Activated T-cell treated with anti-CD3 and anti-CD28 coated beads, Interleukin-2, amount 50 U/mL, for 24 hours (primary cell): ENCODE results near the gene SLA2.
A peak's percentile ranks its signal among the peaks of the same experiment; 100 is the strongest.
"Not testable (repeated sequence)": the region's sequence is repeated elsewhere in the genome, so short reads cannot be mapped to it uniquely, and the experiment has no call there.

Experiments
- DNase-seq: peaks from one replicate; pipeline ENCODE4 v3.0.0-alpha.2; 2020
- H3K27ac Mint-ChIP-seq: 2 replicates; pipeline ENCODE4 v1.8.0; 2020; ENCODE audit warnings: mild to moderate bottlenecking, mixed read lengths
- H3K27me3 Mint-ChIP-seq: 2 replicates; pipeline ENCODE4 v1.8.0; 2020; ENCODE audit warnings: mixed read lengths
- H3K36me3 Mint-ChIP-seq: 2 replicates; pipeline ENCODE4 v1.8.0; 2020; ENCODE audit warnings: low read depth, mixed read lengths
- H3K4me1 Mint-ChIP-seq: 2 replicates; pipeline ENCODE4 v1.8.0; 2020; ENCODE audit warnings: low read depth, mixed read lengths
- H3K4me3 Mint-ChIP-seq: 2 replicates; pipeline ENCODE4 v1.8.0; 2020; ENCODE audit warnings: mild to moderate bottlenecking, moderate library complexity, mixed read lengths
- H3K9me3 Mint-ChIP-seq: 2 replicates; pipeline ENCODE4 v1.8.0; 2020; ENCODE audit warnings: mixed read lengths

The SLA2 gene

DNA sequence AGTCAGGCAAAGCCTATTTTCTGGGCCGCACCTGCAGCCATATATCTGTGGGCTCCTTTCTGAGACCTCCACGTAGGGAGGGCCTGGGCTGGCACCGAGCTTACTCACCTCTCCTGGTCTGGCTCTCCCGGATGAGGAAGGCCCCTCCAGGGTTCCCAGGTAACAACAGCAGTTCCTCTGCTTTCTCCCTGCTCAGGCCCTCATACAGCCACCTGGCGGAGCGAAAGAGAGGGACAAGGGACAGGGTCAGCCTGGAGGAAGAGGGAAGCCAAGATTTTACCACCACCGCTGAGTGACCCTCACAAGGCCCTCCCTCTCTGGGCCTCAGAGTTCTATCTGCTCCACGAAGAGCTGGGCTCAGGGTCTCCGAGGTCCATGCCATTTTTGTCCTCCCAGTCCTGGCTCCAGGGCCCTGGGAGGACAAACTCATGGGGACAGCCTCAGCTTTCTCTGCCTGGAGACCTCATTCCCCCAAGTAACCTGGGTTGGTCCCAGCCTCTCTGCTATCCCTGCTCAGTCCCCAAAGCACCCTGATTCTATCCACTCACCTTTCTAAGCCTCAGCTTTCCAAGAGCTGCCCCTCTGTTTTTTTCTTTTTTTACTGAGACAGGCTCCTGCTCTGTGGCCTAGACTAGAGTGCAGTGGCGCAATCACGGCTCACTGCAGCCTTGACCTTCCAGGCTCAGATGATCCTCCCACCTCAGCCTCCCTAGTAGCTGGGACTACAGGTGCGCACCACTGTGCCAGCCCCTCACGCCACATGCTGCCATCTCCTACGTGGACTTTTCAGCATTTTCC, 13.3 kb downstream of the SLA2 start:
- H3K4me3 Mint-ChIP-seq, result no peak overlapping the region
- H3K9me3 Mint-ChIP-seq, result no peaks in the 10 kb centered on the region
- DNase-seq, result no peak
- peak overlapping the region; percentile 95 for H3K27ac Mint-ChIP-seq
- H3K4me1 Mint-ChIP-seq, result peaks cover 43% of the 10 kb centered on the region
- H3K36me3 Mint-ChIP-seq, result peaks cover 92% of the 10 kb centered on the region
- no peaks in the 10 kb centered on the region for H3K27me3 Mint-ChIP-seq

DNA sequence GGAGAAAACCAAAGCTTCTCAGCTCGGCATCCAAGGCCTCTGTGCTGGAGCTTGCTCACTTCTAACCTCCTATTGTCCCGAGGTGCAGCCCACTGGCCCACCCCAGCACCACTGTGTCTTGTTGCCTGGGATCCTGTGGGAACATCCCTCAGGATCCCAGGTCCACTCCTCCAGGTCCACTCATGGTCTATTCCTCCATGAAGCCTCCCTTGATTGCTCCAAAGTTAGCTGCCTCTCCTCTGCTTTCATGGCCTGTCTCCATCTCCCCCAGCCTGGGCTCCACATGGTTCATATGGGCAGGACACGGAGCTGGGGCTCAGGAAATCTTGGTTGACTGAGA, 13.9 kb downstream of the SLA2 start:
- Mint-ChIP-seq H3K36me3 (peaks cover 92% of the 10 kb centered on the region), H3K4me3 (no peak overlapping the region), H3K27ac (peak overlapping the region; percentile 95), H3K9me3 (no peaks in the 10 kb centered on the region), H3K4me1 (peaks cover 48% of the 10 kb centered on the region), H3K27me3 (no peaks in the 10 kb centered on the region)
- no peak for DNase-seq

- H3K4me1 Mint-ChIP-seq, result peaks cover 50% of the 10 kb centered on the region
- no peaks in the 10 kb centered on the region for H3K9me3 Mint-ChIP-seq
- no peaks in the 10 kb centered on the region for H3K27me3 Mint-ChIP-seq
- peaks cover 92% of the 10 kb centered on the region for H3K36me3 Mint-ChIP-seq
- H3K27ac Mint-ChIP-seq, result peak overlapping the region; percentile 95
- no peak overlapping the region for H3K4me3 Mint-ChIP-seq
- DNase-seq, result no peak
These were observed 14.3 kb downstream of the SLA2 start for GRCh38 chr20:36631646-36632045.

- no peaks in the 10 kb centered on the region for H3K9me3 Mint-ChIP-seq
- peak overlapping the region; percentile 60 for H3K4me3 Mint-ChIP-seq
- no peaks in the 10 kb centered on the region for H3K27me3 Mint-ChIP-seq
- H3K4me1 Mint-ChIP-seq, result peaks cover 50% of the 10 kb centered on the region
- H3K36me3 Mint-ChIP-seq, result peaks cover 95% of the 10 kb centered on the region
- H3K27ac Mint-ChIP-seq, result peak overlapping the region; percentile 95
- peak; percentile 67 for DNase-seq
These were observed 16.0 kb downstream of the SLA2 start for GRCh38 chr20:36629719-36630681.

DNA sequence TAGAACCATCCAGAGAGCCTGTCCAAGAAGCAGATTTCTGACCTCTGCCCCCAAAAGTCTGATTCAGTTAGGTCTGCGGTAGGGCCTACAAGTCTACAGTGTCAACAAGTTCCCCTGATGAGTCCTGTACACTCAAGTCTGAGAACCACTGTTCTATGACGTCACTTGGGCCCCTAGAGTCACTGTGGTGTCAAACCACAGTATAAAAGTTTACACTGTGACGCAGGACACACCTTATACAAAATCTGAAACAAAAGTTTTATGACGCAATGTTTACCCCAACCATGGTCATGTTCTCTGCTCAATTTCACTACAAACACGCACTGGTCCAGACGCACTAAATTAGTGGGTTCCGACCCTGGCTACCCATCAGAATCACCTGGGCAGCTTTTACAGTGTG, 17.9 kb downstream of the SLA2 start:
- DNase-seq, result no peak
- Mint-ChIP-seq H3K4me1 (peaks cover 63% of the 10 kb centered on the region), H3K4me3 (no peak overlapping the region), H3K36me3 (peaks cover 96% of the 10 kb centered on the region), H3K27ac (peak overlapping the region; percentile 78), H3K27me3 (no peaks in the 10 kb centered on the region), H3K9me3 (no peaks in the 10 kb centered on the region)

DNA sequence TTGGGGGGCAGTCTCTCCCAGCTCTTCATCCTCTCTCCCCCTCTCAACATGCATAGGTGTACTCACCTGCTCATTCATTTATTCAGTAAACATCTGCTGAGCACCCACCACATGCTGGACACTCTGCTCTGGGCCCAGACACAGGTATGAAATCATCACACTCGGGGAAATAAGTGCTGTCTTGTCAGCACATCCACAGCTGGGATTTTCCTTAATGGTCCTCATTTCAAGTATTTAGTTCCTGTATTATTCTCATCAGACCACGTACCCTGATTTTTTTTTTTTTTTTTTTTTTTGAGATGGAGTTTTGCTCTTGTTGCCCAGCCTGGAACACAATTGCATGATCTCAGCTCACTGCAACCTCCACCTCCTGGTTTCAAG, 21.1 kb downstream of the SLA2 start:
- no peak overlapping the region for H3K4me3 Mint-ChIP-seq
- H3K27me3 Mint-ChIP-seq, result no peaks in the 10 kb centered on the region
- DNase-seq, result no peak
- H3K4me1 Mint-ChIP-seq, result peaks cover 51% of the 10 kb centered on the region
- no peaks in the 10 kb centered on the region for H3K9me3 Mint-ChIP-seq
- peaks cover 85% of the 10 kb centered on the region for H3K36me3 Mint-ChIP-seq
- H3K27ac Mint-ChIP-seq, result peak overlapping the region; percentile 27

GRCh38 chr20:36624068-36624943, 21.7 kb downstream of the SLA2 start:
- no peak overlapping the region for H3K4me3 Mint-ChIP-seq
- H3K9me3 Mint-ChIP-seq, result no peaks in the 10 kb centered on the region
- H3K36me3 Mint-ChIP-seq, result peaks cover 79% of the 10 kb centered on the region
- DNase-seq, result no peak
- H3K4me1 Mint-ChIP-seq, result peaks cover 45% of the 10 kb centered on the region
- H3K27ac Mint-ChIP-seq, result peak overlapping the region; percentile 27
- H3K27me3 Mint-ChIP-seq, result no peaks in the 10 kb centered on the region

DNA sequence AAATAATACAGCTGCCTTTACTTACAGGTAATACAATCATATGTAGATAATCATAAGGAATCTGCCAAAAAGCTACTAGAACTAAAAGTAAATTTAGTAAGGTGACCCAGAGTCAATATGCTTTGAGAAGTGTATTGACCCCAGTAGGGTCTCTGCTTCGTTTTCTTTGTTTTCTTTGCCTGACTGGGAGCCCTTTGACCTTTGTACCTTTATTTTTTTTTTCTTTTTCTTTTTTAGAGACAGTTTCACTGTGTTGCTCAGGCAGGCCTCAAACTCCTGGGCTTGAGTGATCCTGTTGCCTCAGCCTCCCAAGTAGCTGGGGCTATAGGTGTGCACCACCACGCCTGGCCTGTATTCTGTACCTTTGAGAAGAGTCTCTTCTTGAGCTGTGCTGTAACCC, 22.6 kb downstream of the SLA2 start:
- Mint-ChIP-seq H3K27me3 (no peaks in the 10 kb centered on the region), H3K4me3 (no peak overlapping the region), H3K27ac (peak overlapping the region; percentile 50), H3K9me3 (no peaks in the 10 kb centered on the region), H3K36me3 (peaks cover 75% of the 10 kb centered on the region), H3K4me1 (peaks cover 41% of the 10 kb centered on the region)
- DNase-seq, result no peak

- H3K27ac Mint-ChIP-seq, result no peak overlapping the region
- no peaks in the 10 kb centered on the region for H3K9me3 Mint-ChIP-seq
- DNase-seq, result no peak
- H3K36me3 Mint-ChIP-seq, result peaks cover 56% of the 10 kb centered on the region
- H3K4me1 Mint-ChIP-seq, result peaks cover 25% of the 10 kb centered on the region
- no peak overlapping the region for H3K4me3 Mint-ChIP-seq
- no peaks in the 10 kb centered on the region for H3K27me3 Mint-ChIP-seq
These were observed 25.1 kb downstream of the SLA2 start for GRCh38 chr20:36620917-36621316.

DNA sequence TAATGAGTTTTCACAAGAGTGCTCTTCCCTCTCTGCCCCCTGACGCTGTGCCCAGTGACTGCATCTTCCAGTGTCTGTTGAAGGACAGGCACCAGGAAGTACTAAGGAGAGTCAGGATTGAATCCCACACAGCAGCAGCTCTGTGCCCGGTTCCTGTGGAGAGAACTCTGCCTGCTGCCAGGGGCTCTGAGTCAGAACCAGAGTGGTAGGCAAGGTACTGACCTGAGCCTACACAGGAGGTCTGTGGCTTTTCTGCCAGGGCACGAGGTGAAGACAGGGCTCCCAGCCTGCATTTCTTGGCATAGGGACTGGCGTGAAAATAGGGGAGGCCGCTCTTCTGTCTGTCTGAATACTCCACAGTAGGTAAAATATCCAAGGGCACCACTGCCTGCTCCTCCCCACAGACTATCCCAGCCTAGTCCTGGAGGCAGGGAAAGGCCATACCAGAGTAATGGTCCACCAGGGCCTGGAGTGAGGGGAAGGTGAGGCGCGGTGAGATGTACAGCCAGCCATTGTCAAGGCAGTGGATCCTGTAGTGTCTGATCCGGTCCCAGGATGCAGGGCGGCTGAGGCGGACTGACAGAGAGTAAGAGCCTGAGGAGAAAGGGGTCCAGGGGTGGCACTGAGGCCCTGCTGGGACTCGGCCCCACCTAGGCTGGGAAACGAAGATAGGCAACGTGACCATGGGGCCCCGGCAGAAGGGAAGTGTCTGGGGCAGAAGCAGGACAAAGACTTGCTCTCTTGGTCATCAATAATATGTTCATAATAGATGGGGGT, 31.0 kb downstream of the SLA2 start:
- Mint-ChIP-seq H3K27me3 (no peaks in the 10 kb centered on the region), H3K4me1 (peaks cover 23% of the 10 kb centered on the region), H3K4me3 (no peak overlapping the region), H3K27ac (peak overlapping the region; percentile 72), H3K9me3 (no peaks in the 10 kb centered on the region), H3K36me3 (peaks cover 68% of the 10 kb centered on the region)
- no peak for DNase-seq

DNA sequence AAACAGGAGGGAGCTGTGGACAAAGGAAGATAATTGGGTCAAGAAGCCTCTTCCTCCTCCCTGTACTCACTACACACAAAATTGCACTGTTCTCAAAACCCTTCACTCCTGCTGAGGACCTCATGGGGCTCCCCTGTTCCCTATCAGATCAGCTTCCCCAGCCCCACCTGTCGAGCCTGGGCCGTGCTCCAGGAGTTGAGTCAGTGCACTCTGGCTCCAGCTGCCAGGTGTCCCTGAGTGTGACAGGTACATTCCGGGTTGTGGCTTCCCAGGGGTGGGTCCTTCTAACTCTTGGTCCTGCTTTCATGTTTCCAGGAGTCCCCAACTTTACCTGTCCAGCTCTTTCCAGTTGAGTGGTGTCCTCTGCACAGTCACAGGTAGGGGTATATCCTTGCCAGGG, 32.0 kb downstream of the SLA2 start:
- H3K27ac Mint-ChIP-seq, result peak overlapping the region; percentile 72
- no peak for DNase-seq
- no peaks in the 10 kb centered on the region for H3K27me3 Mint-ChIP-seq
- no peak overlapping the region for H3K4me3 Mint-ChIP-seq
- peaks cover 76% of the 10 kb centered on the region for H3K36me3 Mint-ChIP-seq
- peaks cover 23% of the 10 kb centered on the region for H3K4me1 Mint-ChIP-seq
- H3K9me3 Mint-ChIP-seq, result no peaks in the 10 kb centered on the region

GRCh38 chr20:36611625-36612024, 34.4 kb downstream of the SLA2 start:
- H3K36me3 Mint-ChIP-seq, result peaks cover 93% of the 10 kb centered on the region
- no peak for DNase-seq
- H3K27me3 Mint-ChIP-seq, result no peaks in the 10 kb centered on the region
- no peaks in the 10 kb centered on the region for H3K9me3 Mint-ChIP-seq
- no peak overlapping the region for H3K4me3 Mint-ChIP-seq
- peaks cover 41% of the 10 kb centered on the region for H3K4me1 Mint-ChIP-seq
- peak overlapping the region; percentile 82 for H3K27ac Mint-ChIP-seq

GRCh38 chr20:36608388-36608728, 37.6 kb downstream of the SLA2 start:
- not testable (repeated sequence) for H3K9me3 Mint-ChIP-seq, DNase-seq, H3K27me3 Mint-ChIP-seq
- peaks cover 75% of the 10 kb centered on the region for H3K36me3 Mint-ChIP-seq
- H3K4me1 Mint-ChIP-seq, result peaks cover 36% of the 10 kb centered on the region
- H3K4me3 Mint-ChIP-seq, result peak overlapping the region; percentile 98
- peak overlapping the region; percentile 96 for H3K27ac Mint-ChIP-seq
